ENCODE measurements around the gene KIF12.

The KIF12 gene

DNA sequence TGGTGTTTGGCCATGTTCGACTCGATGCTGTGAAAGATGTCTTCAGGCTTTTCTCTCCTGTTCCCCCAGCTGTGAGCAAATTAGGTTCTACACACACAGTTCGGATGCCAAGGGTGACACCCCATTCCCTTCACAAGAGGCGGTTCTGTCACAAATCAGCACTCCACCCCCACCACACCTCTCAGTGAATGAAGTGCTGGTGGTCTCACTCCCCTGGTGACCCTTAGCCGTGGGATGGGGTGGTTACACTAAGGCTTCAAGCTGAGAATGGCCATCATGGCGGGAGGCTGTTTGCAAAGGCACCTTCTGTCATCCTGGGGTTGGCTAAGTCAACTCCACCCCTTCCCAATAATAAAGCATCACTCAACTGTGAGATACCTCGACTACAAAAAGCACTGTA is 47.4 kb downstream of the KIF12 start:
- no peak overlapping the region for H3K27ac ChIP-seq (ENCODE audit: low read length)
- no peaks in the 10 kb centered on the region for H3K27me3 ChIP-seq (ENCODE audit: insufficient read depth, low read length, poor library complexity)
- ATAC-seq (ENCODE audit: insufficient read depth, low read depth) (no peak), DNase-seq (no peak)
- H2AFZ ChIP-seq (ENCODE audit: low read depth, low read length) = no peak overlapping the region
- H3K9me3 ChIP-seq (ENCODE audit: insufficient read depth, low read length, severe bottlenecking) = no peaks in the 10 kb centered on the region
- TF ChIP-seq EZH2 (IDR thresholded peaks at IDR 0.05; ENCODE audit: borderline replicate concordance, low read depth, low read length, severe bottlenecking) = no peak
- TF ChIP-seq, protein P1, sequence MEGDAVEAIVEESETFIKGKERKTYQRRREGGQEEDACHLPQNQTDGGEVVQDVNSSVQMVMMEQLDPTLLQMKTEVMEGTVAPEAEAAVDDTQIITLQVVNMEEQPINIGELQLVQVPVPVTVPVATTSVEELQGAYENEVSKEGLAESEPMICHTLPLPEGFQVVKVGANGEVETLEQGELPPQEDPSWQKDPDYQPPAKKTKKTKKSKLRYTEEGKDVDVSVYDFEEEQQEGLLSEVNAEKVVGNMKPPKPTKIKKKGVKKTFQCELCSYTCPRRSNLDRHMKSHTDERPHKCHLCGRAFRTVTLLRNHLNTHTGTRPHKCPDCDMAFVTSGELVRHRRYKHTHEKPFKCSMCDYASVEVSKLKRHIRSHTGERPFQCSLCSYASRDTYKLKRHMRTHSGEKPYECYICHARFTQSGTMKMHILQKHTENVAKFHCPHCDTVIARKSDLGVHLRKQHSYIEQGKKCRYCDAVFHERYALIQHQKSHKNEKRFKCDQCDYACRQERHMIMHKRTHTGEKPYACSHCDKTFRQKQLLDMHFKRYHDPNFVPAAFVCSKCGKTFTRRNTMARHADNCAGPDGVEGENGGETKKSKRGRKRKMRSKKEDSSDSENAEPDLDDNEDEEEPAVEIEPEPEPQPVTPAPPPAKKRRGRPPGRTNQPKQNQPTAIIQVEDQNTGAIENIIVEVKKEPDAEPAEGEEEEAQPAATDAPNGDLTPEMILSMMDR (IDR thresholded peaks at IDR 0.05; ENCODE audit: borderline replicate concordance, extremely low read depth, low read length, poor library complexity, severe bottlenecking) = no peak
- H3K79me2 ChIP-seq (ENCODE audit: insufficient read depth, low read length) = no peaks in the 10 kb centered on the region
- H3K4me1 ChIP-seq (ENCODE audit: insufficient read depth, low read length) = no peaks in the 10 kb centered on the region
- no peaks in the 10 kb centered on the region for H3K36me3 ChIP-seq (ENCODE audit: insufficient read depth, low read length)
- no peak overlapping the region for H3K9ac ChIP-seq (ENCODE audit: low read depth, low read length)
- no peak overlapping the region for H3K4me3 ChIP-seq (ENCODE audit: low read depth in 1 of 2, low read length in 2 of 2)
- no peaks in the 10 kb centered on the region for H4K20me1 ChIP-seq (ENCODE audit: insufficient read depth, low read length)
- no peak overlapping the region for H3K4me2 ChIP-seq (ENCODE audit: insufficient read depth, low read length)

DNA sequence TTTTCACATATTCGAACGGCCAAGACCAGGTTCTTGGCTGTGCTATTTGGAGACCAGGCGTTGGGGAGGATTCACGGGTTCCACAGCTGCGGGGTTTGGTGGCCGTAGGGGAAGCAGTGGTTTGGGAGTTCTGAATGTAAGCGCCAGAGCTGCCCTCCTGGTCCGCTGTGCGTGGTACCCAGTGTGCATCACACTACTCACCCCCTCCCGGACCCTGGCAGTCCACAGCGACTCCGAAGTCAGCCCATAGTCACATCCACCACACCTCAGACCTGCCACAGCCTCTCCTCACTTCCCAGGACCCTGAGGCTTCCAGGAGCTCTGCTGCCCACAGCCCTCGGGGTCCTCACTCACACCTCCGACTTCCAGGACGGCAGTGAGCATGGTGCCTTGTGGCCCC is 47.8 kb downstream of the KIF12 start:
- Histone ChIP-seq H3K4me3 (ENCODE audit: low read depth in 1 of 2, low read length in 2 of 2) (no peak overlapping the region), H3K27me3 (ENCODE audit: insufficient read depth, low read length, poor library complexity) (no peaks in the 10 kb centered on the region), H4K20me1 (ENCODE audit: insufficient read depth, low read length) (no peaks in the 10 kb centered on the region), H3K27ac (ENCODE audit: low read length) (no peak overlapping the region), H3K79me2 (ENCODE audit: insufficient read depth, low read length) (no peaks in the 10 kb centered on the region), H2AFZ (ENCODE audit: low read depth, low read length) (no peak overlapping the region), H3K9ac (ENCODE audit: low read depth, low read length) (no peak overlapping the region), H3K4me2 (ENCODE audit: insufficient read depth, low read length) (no peak overlapping the region), H3K9me3 (ENCODE audit: insufficient read depth, low read length, severe bottlenecking) (no peaks in the 10 kb centered on the region), H3K4me1 (ENCODE audit: insufficient read depth, low read length) (no peaks in the 10 kb centered on the region), H3K36me3 (ENCODE audit: insufficient read depth, low read length) (no peaks in the 10 kb centered on the region)
- DNase-seq = no peak
- ATAC-seq (ENCODE audit: insufficient read depth, low read depth) = no peak
- no peak for TF ChIP-seq EZH2 (IDR thresholded peaks at IDR 0.05; ENCODE audit: borderline replicate concordance, low read depth, low read length, severe bottlenecking)
- TF ChIP-seq, protein P1 (IDR thresholded peaks at IDR 0.05; ENCODE audit: borderline replicate concordance, extremely low read depth, low read length, poor library complexity, severe bottlenecking) = no peak

DNA sequence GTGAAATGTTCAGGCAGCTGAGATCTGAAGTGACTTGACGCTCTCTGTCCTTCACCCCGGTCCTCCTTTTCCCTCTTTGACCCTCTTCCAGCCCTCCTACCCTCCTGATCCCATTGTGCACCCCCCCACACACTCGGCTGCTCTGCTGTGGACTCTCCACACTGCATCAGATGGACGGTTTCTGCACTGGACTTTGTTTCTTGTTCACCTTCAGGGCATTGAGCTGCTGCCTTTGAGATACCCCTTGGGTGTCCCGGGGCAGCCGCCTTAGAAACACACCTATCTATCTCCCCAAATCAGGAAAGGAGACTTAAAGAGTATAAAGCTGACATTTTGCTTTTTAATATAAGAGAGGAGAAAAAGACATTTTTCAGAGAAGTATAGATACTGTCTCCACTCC is 48.4 kb downstream of the KIF12 start:
- Histone ChIP-seq H3K4me3 (ENCODE audit: low read depth in 1 of 2, low read length in 2 of 2) (no peak overlapping the region), H3K79me2 (ENCODE audit: insufficient read depth, low read length) (no peaks in the 10 kb centered on the region), H3K4me2 (ENCODE audit: insufficient read depth, low read length) (no peak overlapping the region), H3K9ac (ENCODE audit: low read depth, low read length) (no peak overlapping the region), H4K20me1 (ENCODE audit: insufficient read depth, low read length) (no peaks in the 10 kb centered on the region), H3K27me3 (ENCODE audit: insufficient read depth, low read length, poor library complexity) (no peaks in the 10 kb centered on the region), H3K4me1 (ENCODE audit: insufficient read depth, low read length) (no peaks in the 10 kb centered on the region), H2AFZ (ENCODE audit: low read depth, low read length) (no peak overlapping the region), H3K9me3 (ENCODE audit: insufficient read depth, low read length, severe bottlenecking) (no peaks in the 10 kb centered on the region), H3K36me3 (ENCODE audit: insufficient read depth, low read length) (no peaks in the 10 kb centered on the region), H3K27ac (ENCODE audit: low read length) (no peak overlapping the region)
- TF ChIP-seq EZH2 (IDR thresholded peaks at IDR 0.05; ENCODE audit: borderline replicate concordance, low read depth, low read length, severe bottlenecking) = no peak
- TF ChIP-seq, protein P1 (IDR thresholded peaks at IDR 0.05; ENCODE audit: borderline replicate concordance, extremely low read depth, low read length, poor library complexity, severe bottlenecking) = no peak
- no peak for ATAC-seq (ENCODE audit: insufficient read depth, low read depth)
- DNase-seq = no peak

DNA sequence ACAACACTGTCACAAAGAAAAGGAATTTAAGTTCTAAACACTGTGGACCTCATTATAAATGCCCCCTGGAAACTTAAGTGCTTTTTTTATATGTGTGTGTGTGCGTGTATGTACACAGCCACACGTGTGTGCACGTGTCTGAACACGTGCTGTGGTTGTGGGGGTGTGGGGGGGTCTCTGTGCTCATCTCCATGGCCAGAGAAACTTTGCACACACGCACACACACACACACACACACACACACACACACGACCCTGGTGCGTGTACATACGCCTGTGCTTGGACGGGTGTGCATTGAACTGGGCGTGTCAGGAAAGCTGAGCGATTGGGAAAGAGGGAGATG is 48.9 kb downstream of the KIF12 start:
- no peaks in the 10 kb centered on the region for H3K4me1 ChIP-seq (ENCODE audit: insufficient read depth, low read length)
- H3K79me2 ChIP-seq (ENCODE audit: insufficient read depth, low read length) = no peaks in the 10 kb centered on the region
- H3K4me2 ChIP-seq (ENCODE audit: insufficient read depth, low read length) = no peak overlapping the region
- H3K27me3 ChIP-seq (ENCODE audit: insufficient read depth, low read length, poor library complexity) = no peaks in the 10 kb centered on the region
- H3K9ac ChIP-seq (ENCODE audit: low read depth, low read length) = no peak overlapping the region
- no peaks in the 10 kb centered on the region for H3K9me3 ChIP-seq (ENCODE audit: insufficient read depth, low read length, severe bottlenecking)
- no peak overlapping the region for H3K4me3 ChIP-seq (ENCODE audit: low read depth in 1 of 2, low read length in 2 of 2)
- no peaks in the 10 kb centered on the region for H4K20me1 ChIP-seq (ENCODE audit: insufficient read depth, low read length)
- H3K36me3 ChIP-seq (ENCODE audit: insufficient read depth, low read length) = no peaks in the 10 kb centered on the region
- H3K27ac ChIP-seq (ENCODE audit: low read length) = no peak overlapping the region
- DNase-seq = no peak
- H2AFZ ChIP-seq (ENCODE audit: low read depth, low read length) = no peak overlapping the region
- ATAC-seq (ENCODE audit: insufficient read depth, low read depth) = no peak
- TF ChIP-seq, protein P1 (IDR thresholded peaks at IDR 0.05; ENCODE audit: borderline replicate concordance, extremely low read depth, low read length, poor library complexity, severe bottlenecking) = no peak
- TF ChIP-seq EZH2 (IDR thresholded peaks at IDR 0.05; ENCODE audit: borderline replicate concordance, low read depth, low read length, severe bottlenecking) = no peak
